ENCODE measurements around the gene PRSS12.

- no peak for TF ChIP-seq EZH2phosphoT487 (IDR thresholded peaks at IDR 0.05; ENCODE audit: borderline replicate concordance)
- TF ChIP-seq REST (IDR thresholded peaks at IDR 0.05; ENCODE audit: low read depth): no peak
- no peak for TF ChIP-seq ZNF274 (IDR thresholded peaks at IDR 0.05; ENCODE audit: low read depth, low read length)
- no peak for TF ChIP-seq POLR2A (IDR thresholded peaks at IDR 0.05; ENCODE audit: borderline replicate concordance, extremely low read depth, insufficient read depth, insufficient read length)
- TF ChIP-seq CTCF (IDR thresholded peaks at IDR 0.05 in 2 of 3, conservative IDR thresholded peaks at IDR 0.05 in 1 of 3; ENCODE audit: borderline replicate concordance in 1 of 3, insufficient read depth in 1 of 3, low read depth in 2 of 3, low read length in 2 of 3): no peak
- no peak for TF ChIP-seq POLR2AphosphoS5 (IDR thresholded peaks at IDR 0.05; ENCODE audit: low read depth, low read length)
- TF ChIP-seq CEBPB (IDR thresholded peaks at IDR 0.05; ENCODE audit: low read depth): no peak
- no peak for TF ChIP-seq SRF (IDR thresholded peaks at IDR 0.05; ENCODE audit: low read depth)
- TF ChIP-seq JUND (IDR thresholded peaks at IDR 0.05): no peak
- TF ChIP-seq MAX (IDR thresholded peaks at IDR 0.05): no peak
- TF ChIP-seq ZBTB33 (IDR thresholded peaks at IDR 0.05; ENCODE audit: extremely low read depth, insufficient replicate concordance, low read length): no peak
Measured at GRCh38 chr4:118356731-118357130, 3.9 kb upstream of the PRSS12 start.
